Colonic mucosa (tissue), 4 donors: Measurements from ENCODE around the gene GREB1. TPM values are rescaled to one million over a fixed set of nuclear protein-coding genes. Genes with fewer than 3 reads are reported as not detected.

ENCODE experiments used
- DNase-seq: peaks from one replicate; pipeline ENCODE4 v3.0.0-alpha.2; 2020
- H3K27ac ChIP-seq: fragments of 200-600 bp; one replicate; pipeline ENCODE4 v1.8.0; 2021
- H3K27me3 ChIP-seq: fragments of 200-600 bp; one replicate; pipeline ENCODE4 v1.8.0; 2021
- H3K36me3 ChIP-seq: fragments of 200-600 bp; one replicate; pipeline ENCODE4 v1.8.0; 2021
- H3K4me1 ChIP-seq: fragments of 200-600 bp; one replicate; pipeline ENCODE4 v1.8.0; 2021; ENCODE audit warnings: mild to moderate bottlenecking
- H3K4me3 ChIP-seq: fragments of 200-600 bp; one replicate; pipeline ENCODE4 v1.8.0; 2021
- H3K9ac ChIP-seq, 2 donors: one replicate each; pipeline ENCODE4 v1.7.0; 2013; ENCODE audit warnings: control low read depth in 2 of 2, low read depth in 2 of 2, low read length in 2 of 2
- H3K9me3 ChIP-seq: fragments of 200-600 bp; one replicate; pipeline ENCODE4 v1.8.0; 2021
- CTCF ChIP-seq: fragments of 200-600 bp; IDR thresholded peaks from one replicate; pipeline ENCODE4 v1.8.0; 2022; ENCODE audit warnings: antibody characterized with exemption, mild to moderate bottlenecking
- intact Hi-C: fragments of 100-400 bp; cut with DNase I; formaldehyde crosslinking; loops from one replicate; pipeline ENCODE4 v1.14.1; 2022
- total RNA-seq, 2 donors: library from RNA; stranded (reverse); fragmentation: NEBNext Ultra II Directional in 1 of 2; extraction: Animal tissue kit (Norgen Biotek cat#: 25700) in 1 of 2; gene quantifications; one replicate each; pipeline ENCODE4 v1.2.1, GENCODE V29; 2021
- donor health status: healthy.
- donor health status: DM: no; HTN: no; CAD: no.
- donor health status: DM: no; HTN: no; CAD: no.

The GREB1 gene
- total RNA-seq, 2 donors from 2014 or later, result 0.77 to 1.1 TPM

GRCh38 chr2:11652553-11652952, 118.7 kb downstream of the GREB1 start:
- no peak overlapping the region for H3K9ac ChIP-seq
- intact Hi-C loops, result no loop called here
- TF ChIP-seq CTCF, result no peak
- H3K4me3 ChIP-seq, result no peak overlapping the region
- no peak overlapping the region for H3K27ac ChIP-seq
- H3K9me3 ChIP-seq, result no peaks in the 10 kb centered on the region
- H3K4me1 ChIP-seq, result no peaks in the 10 kb centered on the region
- no peaks in the 10 kb centered on the region for H3K27me3 ChIP-seq
- H3K36me3 ChIP-seq, result no peaks in the 10 kb centered on the region
- DNase-seq, result no peak

- Histone ChIP-seq H3K9me3 (no peaks in the 10 kb centered on the region), H3K9ac (no peak overlapping the region)
Measured at GRCh38 chr2:11655495-11655894, 121.7 kb downstream of the GREB1 start.

GRCh38 chr2:11656252-11656651, 122.4 kb downstream of the GREB1 start:
- Histone ChIP-seq H3K9me3 (no peaks in the 10 kb centered on the region), H3K9ac (no peak overlapping the region), H3K4me1 (no peaks in the 10 kb centered on the region), H3K27me3 (no peaks in the 10 kb centered on the region), H3K27ac (no peak overlapping the region), H3K4me3 (no peak overlapping the region), H3K36me3 (no peaks in the 10 kb centered on the region)
- DNase-seq, result no peak
- intact Hi-C loops, result no loop called here
- TF ChIP-seq CTCF, result no peak

More at GRCh38 chr2:11655495-11655894, 121.7 kb downstream of the GREB1 start:
- no peaks in the 10 kb centered on the region for H3K36me3 ChIP-seq
- H3K27ac ChIP-seq, result no peak overlapping the region
- no peaks in the 10 kb centered on the region for H3K4me1 ChIP-seq
- TF ChIP-seq CTCF, result no peak
- H3K4me3 ChIP-seq, result no peak overlapping the region
- H3K27me3 ChIP-seq, result no peaks in the 10 kb centered on the region
- intact Hi-C loops, result no loop called here
- no peak for DNase-seq

GRCh38 chr2:11656671-11657101, 122.8 kb downstream of the GREB1 start:
- Histone ChIP-seq H3K4me3 (no peak overlapping the region), H3K9me3 (no peaks in the 10 kb centered on the region), H3K9ac (no peak overlapping the region), H3K27ac (no peak overlapping the region), H3K36me3 (no peaks in the 10 kb centered on the region), H3K4me1 (no peaks in the 10 kb centered on the region), H3K27me3 (no peaks in the 10 kb centered on the region)
- intact Hi-C loops, result no loop called here
- no peak for TF ChIP-seq CTCF
- DNase-seq, result peak; percentile 70

- DNase-seq, result no peak
- Histone ChIP-seq H3K9me3 (no peaks in the 10 kb centered on the region), H3K27me3 (no peaks in the 10 kb centered on the region), H3K27ac (no peak overlapping the region), H3K4me3 (no peak overlapping the region), H3K9ac (no peak overlapping the region), H3K4me1 (no peaks in the 10 kb centered on the region), H3K36me3 (no peaks in the 10 kb centered on the region)
- no peak for TF ChIP-seq CTCF
- intact Hi-C loops, result no loop called here
Measured at GRCh38 chr2:11657195-11657594, 123.3 kb downstream of the GREB1 start.

GRCh38 chr2:11657646-11658045, 123.8 kb downstream of the GREB1 start:
- DNase-seq, result no peak
- Histone ChIP-seq H3K4me3 (no peak overlapping the region), H3K9ac (no peak overlapping the region), H3K27me3 (no peaks in the 10 kb centered on the region), H3K36me3 (no peaks in the 10 kb centered on the region), H3K27ac (no peak overlapping the region), H3K4me1 (no peaks in the 10 kb centered on the region), H3K9me3 (no peaks in the 10 kb centered on the region)
- intact Hi-C loops, result no loop called here
- TF ChIP-seq CTCF, result no peak
